NCI-H1105 (cell line): ENCODE data around the gene FBXO48.

Experiments used
- DNase-seq: peaks from one replicate; lab custom pipeline; 2025; lab: John Stamatoyannopoulos, UW

Gene FBXO48

GRCh38 chr2:68435615-68436014, 31.5 kb downstream of the FBXO48 start:
- no peak for DNase-seq

- DNase-seq = no peak
Observed at GRCh38 chr2:68434981-68435380, 32.1 kb downstream of the FBXO48 start.

GRCh38 chr2:68432696-68433658, 34.1 kb downstream of the FBXO48 start:
- no peak for DNase-seq

- no peak for DNase-seq
Observed at GRCh38 chr2:68431316-68431972, 35.6 kb downstream of the FBXO48 start.

- DNase-seq = no peak
Observed at GRCh38 chr2:68429311-68429826, 37.7 kb downstream of the FBXO48 start.

GRCh38 chr2:68428746-68429145, 38.3 kb downstream of the FBXO48 start:
- DNase-seq = no peak

- no peak for DNase-seq
Observed at GRCh38 chr2:68428126-68428525, 39.0 kb downstream of the FBXO48 start.

GRCh38 chr2:68426848-68427579, 40.1 kb downstream of the FBXO48 start:
- DNase-seq = no peak

GRCh38 chr2:68426446-68426845, 40.6 kb downstream of the FBXO48 start:
- DNase-seq = no peak

GRCh38 chr2:68425503-68425902, 41.6 kb downstream of the FBXO48 start:
- DNase-seq = no peak

GRCh38 chr2:68423966-68424650, 43.0 kb downstream of the FBXO48 start:
- no peak for DNase-seq

GRCh38 chr2:68420254-68420910, 46.7 kb downstream of the FBXO48 start:
- DNase-seq = no peak

- no peak for DNase-seq
Observed at GRCh38 chr2:68418855-68419254, 48.2 kb downstream of the FBXO48 start.

GRCh38 chr2:68418419-68418818, 48.7 kb downstream of the FBXO48 start:
- DNase-seq = no peak

- no peak for DNase-seq
Observed at GRCh38 chr2:68417926-68418325, 49.2 kb downstream of the FBXO48 start.

- DNase-seq = peak; percentile 72
Observed at GRCh38 chr2:68416081-68416675, 50.9 kb downstream of the FBXO48 start.

- no peak for DNase-seq
Observed at GRCh38 chr2:68415521-68415920, 51.6 kb downstream of the FBXO48 start.

- DNase-seq = peak; percentile 29
Observed at GRCh38 chr2:68414876-68415275, 52.2 kb downstream of the FBXO48 start.

- DNase-seq = no peak
Observed at GRCh38 chr2:68414452-68414851, 52.6 kb downstream of the FBXO48 start.

- DNase-seq = no peak
Observed at GRCh38 chr2:68413466-68413865, 53.6 kb downstream of the FBXO48 start.
